Neural cell (in vitro differentiated cells): ENCODE measurements around the gene BHLHA15. TPM values are rescaled to one million over a fixed set of nuclear protein-coding genes. Genes with fewer than 3 reads are reported as not detected.

ENCODE experiments used
- H2AFZ ChIP-seq: fragments of 200-600, 300-800 bp; sonication (generic), shearing (Covaris generic); 2 replicates; pipeline ENCODE4 v1.6.0; 2014; ENCODE audit warnings: low read depth, mild to moderate bottlenecking, antibody characterized with exemption, low read length, moderate library complexity
- H3F3A ChIP-seq: fragments of 200-600 bp; shearing (Covaris generic); 2 replicates; pipeline ENCODE4 v1.6.1; 2016; ENCODE audit warnings: mild to moderate bottlenecking, moderate library complexity, mixed read lengths, antibody characterized with exemption, low read length; ENCODE audit not compliant: insufficient read depth, poor library complexity, severe bottlenecking
- H3K27ac ChIP-seq: fragments of 200-600, 300-800 bp; sonication (generic), shearing (Covaris generic); 2 replicates; pipeline ENCODE4 v1.5.1; 2014; ENCODE audit warnings: mild to moderate bottlenecking, low read length, moderate library complexity
- H3K27me3 ChIP-seq: fragments of 300-800, 200-600 bp; sonication (generic), shearing (Covaris generic); 2 replicates; pipeline ENCODE4 v1.6.0; 2014; ENCODE audit warnings: mild to moderate bottlenecking, low read depth, low read length, moderate library complexity; ENCODE audit not compliant: insufficient read depth
- H3K36me3 ChIP-seq: fragments of 300-800, 200-600 bp; sonication (generic), shearing (Covaris generic); 2 replicates; pipeline ENCODE4 v1.5.1; 2014; ENCODE audit warnings: mild to moderate bottlenecking, antibody characterized with exemption, low read length, moderate library complexity; ENCODE audit not compliant: insufficient read depth
- H3K4me2 ChIP-seq: fragments of 300-800, 200-600 bp; sonication (generic), shearing (Covaris generic); 2 replicates; pipeline ENCODE4 v1.6.0; 2014; ENCODE audit warnings: mild to moderate bottlenecking, low read length
- H3K4me3 ChIP-seq: fragments of 300-800, 200-600 bp; sonication (generic), shearing (Covaris generic); 2 replicates; pipeline ENCODE4 v1.5.1; 2014; ENCODE audit warnings: mild to moderate bottlenecking, low read length, moderate library complexity
- H3K79me2 ChIP-seq: fragments of 200-600 bp; shearing (Covaris generic); replicated peaks from 2 replicates; pipeline ENCODE4 v1.6.0; 2014; ENCODE audit warnings: mild to moderate bottlenecking, low read length, moderate library complexity; ENCODE audit not compliant: insufficient read depth
- H3K9ac ChIP-seq: fragments of 300-800, 200-600 bp; sonication (generic), shearing (Covaris generic); 2 replicates; pipeline ENCODE4 v1.6.1; 2016; ENCODE audit warnings: mild to moderate bottlenecking, low read length, mixed read lengths
- H3K9me2 ChIP-seq: fragments of 200-600 bp; shearing (Covaris generic); 2 replicates; pipeline ENCODE4 v1.6.1; 2016; ENCODE audit warnings: mild to moderate bottlenecking, low read length, mixed read lengths; ENCODE audit not compliant: insufficient read depth
- H3K9me3 ChIP-seq: fragments of 200-600, 300-800 bp; sonication (generic), shearing (Covaris generic); 2 replicates; pipeline ENCODE4 v1.6.1; 2016; ENCODE audit warnings: mild to moderate bottlenecking, mixed run types, low read length, moderate library complexity, mixed read lengths
- H4K20me1 ChIP-seq: fragments of 200-600 bp; shearing (Covaris generic); 2 replicates; pipeline ENCODE4 v1.6.1; 2016; ENCODE audit warnings: mild to moderate bottlenecking, mixed run types; ENCODE audit not compliant: insufficient read depth
- CTCF ChIP-seq: fragments of 450-650 bp; IDR thresholded peaks from 2 replicates; pipeline ENCODE4 v1.5.1; 2014; ENCODE audit warnings: antibody characterized with exemption, mild to moderate bottlenecking, moderate library complexity; ENCODE audit not compliant: poor library complexity, severe bottlenecking
- EP300 ChIP-seq: fragments of 450-650 bp; conservative IDR thresholded peaks from 2 replicates; pipeline ENCODE4 v1.6.1; 2014; ENCODE audit warnings: antibody characterized with exemption, mild to moderate bottlenecking, moderate library complexity; ENCODE audit not compliant: poor library complexity, severe bottlenecking
- EZH2 ChIP-seq: fragments of 200-600, 300-800 bp; shearing (Covaris generic), sonication (generic); IDR thresholded peaks from 2 replicates; pipeline ENCODE4 v1.6.1; 2014; ENCODE audit warnings: antibody characterized with exemption, low read length, borderline replicate concordance, mild to moderate bottlenecking; ENCODE audit not compliant: insufficient read depth, poor library complexity, severe bottlenecking
- MXI1 ChIP-seq: fragments of 450-650 bp; conservative IDR thresholded peaks from 2 replicates; pipeline ENCODE4 v1.6.1; 2014; ENCODE audit warnings: antibody characterized with exemption, mild to moderate bottlenecking; ENCODE audit not compliant: poor library complexity, severe bottlenecking
- POLR2AphosphoS5 ChIP-seq: IDR thresholded peaks from 2 replicates; pipeline ENCODE4 v1.6.1; 2012
- RAD21 ChIP-seq: fragments of 450-650 bp; conservative IDR thresholded peaks from 2 replicates; pipeline ENCODE4 v1.6.1; 2014; ENCODE audit warnings: antibody characterized with exemption, mild to moderate bottlenecking, moderate library complexity
- SMC3 ChIP-seq: fragments of 450-650 bp; conservative IDR thresholded peaks from 2 replicates; pipeline ENCODE4 v1.6.1; 2014; ENCODE audit warnings: antibody characterized with exemption, mild to moderate bottlenecking, moderate library complexity; ENCODE audit not compliant: poor library complexity
- TAF1 ChIP-seq: IDR thresholded peaks from 2 replicates; pipeline ENCODE4 v1.6.1; 2012; ENCODE audit warnings: low read depth
- polyA plus RNA-seq: library from polyadenylated mRNA; depleted of rRNA; stranded (reverse); fragments of >200 nt; gene quantifications from 2 replicates; pipeline ENCODE4 v1.2.3, GENCODE V29; 2014
- TF ChIP-seq, protein P1 (sequence below): IDR thresholded peaks from 2 replicates; pipeline ENCODE4 v1.6.1; 2012; ENCODE audit warnings: borderline replicate concordance

The BHLHA15 gene
- polyA plus RNA-seq, 1 donor from 2014 or later = not detected

GRCh38 chr7:98229441-98229840 lies 18.2 kb downstream of the BHLHA15 start:
- no peaks in the 10 kb centered on the region for H3K9me3 ChIP-seq
- no peaks in the 10 kb centered on the region for H3K36me3 ChIP-seq
- H3F3A ChIP-seq = no peaks in the 10 kb centered on the region
- no peak overlapping the region for H3K4me2 ChIP-seq
- H3K9me2 ChIP-seq = no peaks in the 10 kb centered on the region
- no peak overlapping the region for H2AFZ ChIP-seq
- H4K20me1 ChIP-seq = no peaks in the 10 kb centered on the region
- H3K27me3 ChIP-seq = no peaks in the 10 kb centered on the region
- H3K4me3 ChIP-seq = no peak overlapping the region
- no peak overlapping the region for H3K27ac ChIP-seq
- no peaks in the 10 kb centered on the region for H3K79me2 ChIP-seq
- TF ChIP-seq CTCF (no peak), RAD21 (no peak), MXI1 (no peak), POLR2AphosphoS5 (no peak), TAF1 (no peak), EP300 (no peak), SMC3 (no peak)
- TF ChIP-seq, protein P1, sequence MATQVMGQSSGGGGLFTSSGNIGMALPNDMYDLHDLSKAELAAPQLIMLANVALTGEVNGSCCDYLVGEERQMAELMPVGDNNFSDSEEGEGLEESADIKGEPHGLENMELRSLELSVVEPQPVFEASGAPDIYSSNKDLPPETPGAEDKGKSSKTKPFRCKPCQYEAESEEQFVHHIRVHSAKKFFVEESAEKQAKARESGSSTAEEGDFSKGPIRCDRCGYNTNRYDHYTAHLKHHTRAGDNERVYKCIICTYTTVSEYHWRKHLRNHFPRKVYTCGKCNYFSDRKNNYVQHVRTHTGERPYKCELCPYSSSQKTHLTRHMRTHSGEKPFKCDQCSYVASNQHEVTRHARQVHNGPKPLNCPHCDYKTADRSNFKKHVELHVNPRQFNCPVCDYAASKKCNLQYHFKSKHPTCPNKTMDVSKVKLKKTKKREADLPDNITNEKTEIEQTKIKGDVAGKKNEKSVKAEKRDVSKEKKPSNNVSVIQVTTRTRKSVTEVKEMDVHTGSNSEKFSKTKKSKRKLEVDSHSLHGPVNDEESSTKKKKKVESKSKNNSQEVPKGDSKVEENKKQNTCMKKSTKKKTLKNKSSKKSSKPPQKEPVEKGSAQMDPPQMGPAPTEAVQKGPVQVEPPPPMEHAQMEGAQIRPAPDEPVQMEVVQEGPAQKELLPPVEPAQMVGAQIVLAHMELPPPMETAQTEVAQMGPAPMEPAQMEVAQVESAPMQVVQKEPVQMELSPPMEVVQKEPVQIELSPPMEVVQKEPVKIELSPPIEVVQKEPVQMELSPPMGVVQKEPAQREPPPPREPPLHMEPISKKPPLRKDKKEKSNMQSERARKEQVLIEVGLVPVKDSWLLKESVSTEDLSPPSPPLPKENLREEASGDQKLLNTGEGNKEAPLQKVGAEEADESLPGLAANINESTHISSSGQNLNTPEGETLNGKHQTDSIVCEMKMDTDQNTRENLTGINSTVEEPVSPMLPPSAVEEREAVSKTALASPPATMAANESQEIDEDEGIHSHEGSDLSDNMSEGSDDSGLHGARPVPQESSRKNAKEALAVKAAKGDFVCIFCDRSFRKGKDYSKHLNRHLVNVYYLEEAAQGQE = no peak
- no peak overlapping the region for H3K9ac ChIP-seq

DNA sequence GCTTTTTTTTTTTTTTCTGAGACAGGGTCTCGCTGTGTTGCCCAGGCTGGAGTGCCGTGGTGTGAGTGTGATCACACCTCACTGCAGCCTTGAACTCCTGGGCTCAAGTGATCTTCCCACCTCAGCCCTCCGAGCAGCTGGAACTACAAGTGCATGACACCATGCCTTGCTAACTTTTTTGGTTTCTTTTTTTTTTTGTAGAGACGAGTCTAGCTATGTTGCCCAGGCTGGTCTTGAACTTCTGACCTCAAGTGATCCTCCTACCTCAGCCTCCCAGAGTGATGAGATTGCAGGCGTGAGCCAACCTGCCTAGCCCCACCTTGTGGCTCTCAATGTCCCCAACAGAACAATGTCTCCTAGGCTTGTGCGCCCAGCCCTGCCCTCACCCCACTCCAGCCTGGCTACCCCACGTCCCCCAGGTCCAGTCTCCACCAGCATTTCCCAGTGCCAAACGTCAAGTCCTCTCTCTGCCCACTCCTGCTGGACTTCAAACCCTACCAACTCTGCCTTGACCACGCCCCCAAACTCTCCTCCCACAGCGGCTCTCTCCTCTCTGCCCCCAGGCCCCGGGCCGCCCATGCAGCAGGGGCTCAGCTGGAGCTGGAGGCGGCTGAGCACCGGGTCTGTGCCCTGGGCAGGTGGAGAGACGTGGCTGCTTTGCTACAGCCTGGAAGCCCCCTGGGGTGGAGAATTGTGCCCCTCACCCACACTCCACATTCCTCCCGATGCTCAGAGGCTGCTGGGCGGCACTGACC lies 18.9 kb downstream of the BHLHA15 start:
- Histone ChIP-seq H3K9ac (no peak overlapping the region), H3K4me3 (no peak overlapping the region), H2AFZ (no peak overlapping the region), H3K36me3 (no peaks in the 10 kb centered on the region), H3K27ac (no peak overlapping the region), H3K9me3 (no peaks in the 10 kb centered on the region), H3F3A (no peaks in the 10 kb centered on the region), H3K4me2 (no peak overlapping the region), H4K20me1 (no peaks in the 10 kb centered on the region), H3K27me3 (no peaks in the 10 kb centered on the region), H3K9me2 (no peaks in the 10 kb centered on the region), H3K79me2 (no peaks in the 10 kb centered on the region)
- TF ChIP-seq POLR2AphosphoS5 (no peak), EP300 (no peak), CTCF (no peak), SMC3 (no peak), EZH2 (no peak), TAF1 (no peak), RAD21 (no peak), MXI1 (no peak)
- TF ChIP-seq, protein P1 = no peak
